Right ventricle myocardium inferior (tissue), 1 donor: ENCODE results near the gene VPS26A. TPM values are rescaled to one million over a fixed set of nuclear protein-coding genes. Genes with fewer than 3 reads are reported as not detected.

ENCODE experiments used
- ATAC-seq: fragments of 200-7000 bp; cut with Tn5 transposase; one replicate; pipeline ENCODE4 v1.9.1; 2020; ENCODE audit warnings: mild to moderate bottlenecking, moderate library complexity
- DNase-seq: peaks from one replicate; pipeline ENCODE4 v3.0.0; 2021; ENCODE audit errors: missing footprints
- intact Hi-C: fragments of 100-400 bp; cut with DNase I; formaldehyde crosslinking; loops from one replicate; pipeline ENCODE4 v1.11.0; 2022
- total RNA-seq: library from RNA; stranded (reverse); fragmentation: NEBNext Ultra II Directional; extraction: Animal tissue kit (Norgen Biotek cat#: 25700); gene quantifications from one replicate; pipeline ENCODE4 v1.2.1, GENCODE V29; 2021
- donor health status: DM: no; HTN: yes; CAD: no; lungs with severe emphysema.

The VPS26A gene
- total RNA-seq, 1 donor from 2014 or later, result 32.5 TPM

- intact Hi-C loops, result no loop called here
- no peak for ATAC-seq
Measured at GRCh38 chr10:69211524-69211923, 87.5 kb downstream of the VPS26A start.

GRCh38 chr10:69213591-69214311, 89.8 kb downstream of the VPS26A start:
- no peak for ATAC-seq
- intact Hi-C loops, result no loop called here
- no peak for DNase-seq

More at GRCh38 chr10:69211524-69211923, 87.5 kb downstream of the VPS26A start:
- DNase-seq, result no peak

- DNase-seq (no peak), ATAC-seq (no peak)
- intact Hi-C loops, result no loop called here
Measured at GRCh38 chr10:69214666-69215131, 90.7 kb downstream of the VPS26A start.

- intact Hi-C loops, result no loop called here
- ATAC-seq (no peak), DNase-seq (no peak)
Measured at GRCh38 chr10:69215405-69216171, 91.6 kb downstream of the VPS26A start.

DNA sequence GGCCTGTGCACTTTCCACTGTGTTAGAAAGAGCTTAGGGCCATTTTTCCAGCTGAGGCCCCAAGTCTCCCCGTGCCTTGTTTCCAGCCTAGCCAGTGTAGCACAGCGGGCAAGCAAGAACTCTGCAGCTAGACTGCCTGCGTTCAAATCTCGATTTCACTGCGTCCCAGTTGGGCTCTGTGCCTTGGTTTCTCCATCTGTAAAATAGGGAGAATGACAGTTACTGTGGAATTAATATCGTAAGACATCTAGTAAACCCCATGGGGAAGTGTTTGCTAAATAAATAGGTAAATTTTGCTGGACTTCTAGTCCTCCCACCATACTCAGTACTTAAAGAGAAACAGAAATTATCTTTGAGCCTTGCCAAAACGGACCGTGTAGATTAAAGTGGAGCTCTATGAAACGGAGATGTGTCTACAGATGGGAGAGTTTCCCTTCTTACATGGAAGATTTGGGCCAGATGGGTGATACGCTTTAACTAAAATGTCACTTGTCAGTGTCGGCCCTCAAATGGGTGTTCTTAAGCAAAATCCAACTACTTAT, 92.7 kb downstream of the VPS26A start:
- intact Hi-C loops, result no loop called here
- no peak for DNase-seq
- ATAC-seq, result no peak

- intact Hi-C loops, result no loop called here
- ATAC-seq (no peak), DNase-seq (no peak)
Measured at GRCh38 chr10:69217119-69217754, 93.3 kb downstream of the VPS26A start.

GRCh38 chr10:69218831-69219230, 94.9 kb downstream of the VPS26A start:
- DNase-seq (no peak), ATAC-seq (no peak)
- intact Hi-C loops, result no loop called here

DNA sequence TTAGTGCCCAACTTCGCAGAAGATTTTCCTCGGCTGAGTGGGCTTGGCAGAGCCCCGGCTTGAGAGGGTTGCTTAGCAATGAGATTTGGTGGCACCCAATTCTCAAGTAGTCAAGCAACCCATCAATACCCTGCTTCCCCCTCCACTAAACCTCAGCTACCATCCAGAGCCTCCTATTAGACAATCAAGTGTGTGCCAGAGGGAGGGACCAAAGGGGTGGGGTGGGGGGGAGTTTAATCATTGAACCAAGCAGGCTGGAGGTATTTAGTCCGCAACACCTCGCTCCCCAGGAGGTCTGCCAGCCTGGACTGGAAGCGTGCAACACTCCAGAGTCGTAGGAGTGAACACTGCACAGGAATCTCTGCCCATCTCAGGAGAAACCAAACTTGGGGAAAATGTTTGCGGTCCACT, 96.1 kb downstream of the VPS26A start, which contains the start of gene HKDC1:
HKDC1 (plus strand) TSS at position 292 of the 411 bp plus-strand sequence; CDS start at position 396, 104 bp downstream.
- intact Hi-C loops, result no loop called here
- no peak for ATAC-seq
- no peak for DNase-seq

DNA sequence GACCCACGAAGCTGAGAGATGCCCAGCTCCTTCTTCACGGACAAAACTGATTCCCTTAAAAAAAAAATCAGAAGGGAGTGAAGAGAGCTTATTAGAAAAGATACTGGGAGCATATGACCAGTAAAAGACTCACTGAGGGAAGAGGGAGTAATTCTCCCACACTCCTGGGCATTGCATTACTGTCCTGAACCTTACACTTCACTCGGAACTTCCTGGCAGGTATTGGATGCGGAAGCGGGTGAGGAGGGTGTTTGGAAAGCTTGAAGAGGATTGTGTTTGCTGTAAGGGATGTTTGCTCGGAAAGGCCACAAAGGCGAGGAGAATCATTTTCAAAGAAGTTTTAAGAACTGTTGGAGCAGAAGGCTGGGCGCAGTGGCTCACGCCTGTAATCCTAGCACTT, 96.5 kb downstream of the VPS26A start:
- DNase-seq (no peak), ATAC-seq (no peak)
- intact Hi-C loops, result no loop called here

Other genes with a start within 250 kb of the VPS26A start
- gene DDX50, start 222.9 kb upstream of the VPS26A start, total RNA-seq, result 21.5 TPM
- 19.6 TPM for gene DDX21, start 168.0 kb upstream of the VPS26A start, total RNA-seq
- 52.2 TPM for gene KIFBP, start 135.4 kb upstream of the VPS26A start, total RNA-seq
- 50.2 TPM for gene SRGN, start 36.1 kb upstream of the VPS26A start, total RNA-seq
- 40.1 TPM for gene SUPV3L1, start 56.1 kb downstream of the VPS26A start, total RNA-seq
- not detected for gene HKDC1, start 96.2 kb downstream of the VPS26A start, total RNA-seq
- 186 TPM for gene HK1, start 154.3 kb downstream of the VPS26A start, total RNA-seq